HT-29 (cell line): ENCODE results near the gene MORN1. TPM values are rescaled to one million over a fixed set of nuclear protein-coding genes. Genes with fewer than 3 reads are reported as not detected.
A peak's percentile ranks its signal among the peaks of the same experiment; 100 is the strongest.

ENCODE experiments used
- DNase-seq: peaks from one replicate; pipeline ENCODE4 v3.0.0-alpha.2; 2015; ENCODE audit warnings: low spot score
- total RNA-seq: library from RNA; depleted of rRNA; stranded (reverse); fragments of >200 nt; shearing (Covaris generic); gene quantifications from 2 replicates; pipeline ENCODE4 v1.2.3, GENCODE V29; 2014

Gene MORN1
- total RNA-seq, 1 experiment from 2014 or later: 23.6 TPM

GRCh38 chr1:2320760-2321667, 70.3 kb downstream of the MORN1 start:
- DNase-seq: no peak

GRCh38 chr1:2320006-2320405, 71.3 kb downstream of the MORN1 start:
- DNase-seq: no peak

- no peak for DNase-seq
Observed at GRCh38 chr1:2319291-2319690, 72.1 kb downstream of the MORN1 start.

- DNase-seq: no peak
Observed at GRCh38 chr1:2318314-2319278, 72.8 kb downstream of the MORN1 start.

GRCh38 chr1:2317230-2318065, 73.9 kb downstream of the MORN1 start:
- DNase-seq: no peak

GRCh38 chr1:2316451-2316961, 74.8 kb downstream of the MORN1 start:
- DNase-seq: no peak

GRCh38 chr1:2315674-2316450, 75.5 kb downstream of the MORN1 start:
- DNase-seq: no peak

- no peak for DNase-seq
Observed at GRCh38 chr1:2314803-2315673, 76.3 kb downstream of the MORN1 start.

- peak; percentile 45 for DNase-seq
Observed at GRCh38 chr1:2314273-2314802, 77.0 kb downstream of the MORN1 start.

GRCh38 chr1:2313651-2314261, 77.6 kb downstream of the MORN1 start:
- DNase-seq: no peak

- no peak for DNase-seq
Observed at GRCh38 chr1:2312515-2313301, 78.6 kb downstream of the MORN1 start.

- no peak for DNase-seq
Observed at GRCh38 chr1:2312160-2312514, 79.2 kb downstream of the MORN1 start.

GRCh38 chr1:2311184-2312032, 79.9 kb downstream of the MORN1 start:
- DNase-seq: peak; percentile 62

GRCh38 chr1:2310332-2311183, 80.8 kb downstream of the MORN1 start:
- no peak for DNase-seq

GRCh38 chr1:2308844-2309243, 82.5 kb downstream of the MORN1 start:
- DNase-seq: no peak

GRCh38 chr1:2307972-2308371, 83.4 kb downstream of the MORN1 start:
- no peak for DNase-seq
